HG02642 (cell line): ENCODE measurements around the gene CERT1.
"Not testable (repeated sequence)": the region's sequence is repeated elsewhere in the genome, so short reads cannot be mapped to it uniquely, and the experiment has no call there.

Experiments
- ATAC-seq: cut with Tn5 transposase; IDR thresholded peaks from one replicate; pipeline ENCODE4 v1.9.1; 2021; ENCODE audit warnings: mild to moderate bottlenecking; ENCODE audit not compliant: unreplicated experiment, poor library complexity

The CERT1 gene

DNA sequence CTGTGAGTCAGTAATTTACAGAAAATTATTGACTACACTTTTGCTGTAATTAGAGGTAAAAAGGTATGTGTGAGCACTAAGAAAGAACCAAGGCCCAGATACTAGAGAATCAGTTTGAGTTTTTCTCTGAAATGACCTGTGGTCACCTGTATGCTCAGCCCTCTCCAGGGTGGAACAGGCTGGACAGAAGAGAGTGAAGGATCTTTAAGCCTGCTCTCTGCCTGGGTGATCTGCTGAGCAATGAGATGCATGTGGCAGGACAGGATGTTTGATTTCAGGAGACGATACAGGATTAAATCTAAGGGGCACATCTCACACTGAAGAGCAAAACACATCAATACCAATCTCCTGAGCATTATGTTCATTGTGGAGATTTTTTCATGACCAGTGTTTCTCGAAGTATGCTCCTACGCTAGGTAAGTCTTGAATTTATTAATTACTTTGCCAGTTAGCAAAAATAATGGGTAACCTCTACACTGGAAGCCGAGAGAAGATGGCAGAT lies 148.9 kb downstream of the CERT1 start:
- ATAC-seq = no peak

DNA sequence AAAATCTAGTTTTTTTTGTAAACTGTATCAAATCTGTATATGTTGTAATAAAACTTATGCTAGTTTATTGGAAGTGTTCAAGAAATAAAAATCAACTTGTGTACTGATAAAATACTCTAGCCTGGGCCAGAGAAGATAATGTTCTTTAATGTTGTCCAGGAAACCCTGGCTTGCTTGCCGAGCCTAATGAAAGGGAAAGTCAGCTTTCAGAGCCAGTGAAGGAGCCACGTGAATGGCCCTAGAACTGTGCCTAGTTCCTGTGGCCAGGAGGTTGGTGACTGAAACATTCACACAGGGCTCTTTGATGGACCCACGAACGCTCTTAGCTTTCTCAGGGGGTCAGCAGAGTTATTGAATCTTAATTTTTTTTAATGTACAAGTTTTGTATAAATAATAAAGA lies 150.1 kb downstream of the CERT1 start:
- ATAC-seq = no peak

DNA sequence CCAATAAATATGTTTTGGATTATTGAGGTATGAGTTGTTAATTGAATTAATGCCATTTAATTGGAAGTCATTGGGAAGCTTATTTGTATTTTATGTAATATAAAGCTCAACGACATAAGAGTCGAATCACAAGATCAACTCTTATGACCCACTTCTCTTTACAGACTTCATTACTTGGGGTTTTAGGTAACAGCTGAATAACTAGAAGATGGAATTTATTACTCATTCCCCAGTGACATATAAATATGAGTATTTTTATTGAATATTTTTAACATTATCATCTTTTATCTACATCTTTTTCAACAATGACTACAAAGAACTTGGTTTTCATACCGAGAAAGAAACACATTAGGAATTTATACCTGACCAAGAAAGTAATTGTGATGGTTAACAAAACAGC lies 153.3 kb downstream of the CERT1 start:
- ATAC-seq = no peak

DNA sequence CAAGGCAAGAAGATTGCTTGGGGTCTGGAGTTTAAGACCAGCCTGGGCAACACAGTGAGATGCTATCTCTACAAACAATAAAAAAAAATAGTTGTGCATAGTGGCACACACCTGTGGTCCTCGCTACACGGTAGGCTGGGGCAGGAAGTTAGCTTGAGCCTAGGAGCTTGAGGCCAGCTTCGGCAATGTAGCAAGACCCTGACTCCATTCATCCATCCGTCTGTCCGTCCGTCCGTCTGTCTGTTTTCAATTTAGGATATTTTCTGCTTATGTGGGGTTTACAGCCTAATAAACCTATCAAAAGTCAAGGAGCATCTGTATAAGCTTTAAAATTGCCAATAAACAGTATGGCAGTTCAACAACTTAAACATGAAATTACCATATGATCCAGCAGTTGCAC lies 154.7 kb downstream of the CERT1 start:
- ATAC-seq = no peak

DNA sequence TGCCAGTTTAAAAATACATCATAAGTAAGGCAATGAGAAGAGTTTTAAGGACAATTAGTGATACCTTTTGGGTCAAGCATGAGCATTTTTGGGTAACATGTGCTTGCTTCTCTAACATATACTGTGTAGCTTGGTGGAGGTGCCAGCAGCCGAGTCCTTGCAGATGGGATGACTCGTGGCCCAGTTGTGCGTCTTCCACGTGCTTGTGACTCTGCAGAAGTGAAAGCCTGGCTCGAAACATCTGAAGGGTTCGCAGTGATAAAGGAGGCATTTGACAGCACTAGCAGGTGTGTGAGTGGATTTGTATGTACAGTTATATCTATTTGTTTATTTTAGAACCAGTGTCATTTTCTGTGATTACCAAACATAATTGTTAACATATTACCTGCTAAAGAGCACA lies 156.2 kb downstream of the CERT1 start:
- ATAC-seq = no peak

DNA sequence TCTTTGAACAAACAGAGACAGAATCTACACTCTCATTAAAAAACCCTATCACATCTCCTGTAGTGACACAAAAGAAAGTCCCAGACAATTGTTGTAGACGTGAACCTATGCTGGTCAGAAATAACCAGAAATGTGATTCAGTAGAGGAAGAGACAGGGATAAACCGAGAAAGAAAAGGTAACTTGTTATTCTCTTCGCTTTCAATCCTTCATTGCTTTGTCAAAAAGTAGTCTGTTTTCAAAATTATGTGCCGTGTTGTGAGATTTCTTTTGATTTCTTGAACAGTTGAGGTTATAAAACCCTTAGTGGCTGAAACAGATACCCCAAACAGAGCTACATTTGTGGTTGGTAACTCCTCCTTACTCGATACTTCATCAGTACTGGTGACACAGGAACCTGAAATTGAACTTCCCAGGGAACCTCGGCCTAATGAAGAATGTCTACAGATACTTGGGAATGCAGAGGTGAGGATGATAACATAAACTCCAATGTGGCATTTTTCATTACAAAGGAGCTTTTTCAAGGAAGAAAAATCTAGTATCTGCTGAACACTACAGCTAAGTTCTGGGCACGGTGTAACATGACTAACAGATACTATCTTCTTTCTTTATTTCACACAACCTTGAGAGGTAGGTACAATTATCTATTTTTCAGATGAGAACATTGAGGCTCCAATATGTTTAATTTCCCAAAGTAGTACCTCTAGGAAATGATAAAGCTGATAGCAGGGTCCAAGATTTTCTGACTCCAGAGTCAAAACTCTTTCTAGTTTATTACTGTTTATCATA lies 160.1 kb downstream of the CERT1 start:
- ATAC-seq = no peak

DNA sequence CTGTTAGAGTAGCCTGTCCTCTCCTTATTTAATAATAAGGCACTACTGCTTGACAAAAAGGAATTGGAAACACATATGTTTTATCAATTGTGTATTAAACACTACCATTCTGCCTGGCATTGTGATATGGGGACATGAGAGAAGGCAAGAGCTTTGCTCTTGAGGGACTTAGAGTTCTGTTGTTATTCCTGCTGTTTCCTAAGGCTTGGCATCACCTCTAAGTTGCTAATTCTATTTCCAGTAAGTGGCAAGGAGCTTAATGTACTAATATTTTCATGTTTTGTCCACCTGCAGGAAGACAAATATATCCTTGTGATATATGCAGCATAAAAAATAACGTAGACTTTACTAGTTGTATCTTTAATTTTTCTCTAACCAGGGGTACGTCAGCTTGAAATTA lies 161.8 kb downstream of the CERT1 start:
- no peak for ATAC-seq

DNA sequence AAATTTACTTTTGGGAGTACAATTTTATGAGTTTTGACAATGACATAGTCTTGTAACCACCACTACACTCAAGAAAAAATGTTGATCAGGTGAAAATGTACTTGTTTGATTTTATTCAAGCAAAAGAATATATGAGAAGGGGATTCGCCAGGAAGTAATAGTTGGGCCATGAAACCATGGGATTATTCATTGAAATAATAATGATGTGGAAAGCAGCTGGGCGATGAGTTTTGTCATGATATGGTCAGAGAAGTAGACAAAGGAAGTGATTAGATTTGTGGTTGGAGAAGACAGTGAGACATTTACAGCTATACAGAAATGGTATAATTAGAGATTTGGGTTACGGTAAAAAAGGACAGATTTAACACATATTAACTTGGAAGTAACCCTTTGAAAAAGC lies 163.2 kb downstream of the CERT1 start:
- no peak for ATAC-seq

DNA sequence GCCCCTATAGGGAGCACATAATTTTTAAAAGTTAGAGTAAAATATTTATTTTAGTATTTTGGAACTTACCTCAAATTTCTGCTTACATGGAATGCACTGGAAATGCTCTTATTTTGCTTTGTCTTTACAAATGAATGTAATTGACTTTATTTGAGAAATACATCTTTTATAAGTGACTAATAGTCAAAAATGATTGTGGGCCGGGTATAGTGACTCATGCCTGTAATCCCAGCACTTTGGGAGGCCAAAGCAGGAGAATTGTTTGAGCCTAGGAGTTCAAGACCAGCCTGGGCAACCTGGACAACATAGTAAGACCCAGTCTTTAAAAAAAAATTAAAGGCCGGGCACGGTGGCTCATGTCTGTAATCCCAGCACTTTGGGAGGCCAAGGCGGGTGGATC lies 168.6 kb downstream of the CERT1 start:
- ATAC-seq = no peak

DNA sequence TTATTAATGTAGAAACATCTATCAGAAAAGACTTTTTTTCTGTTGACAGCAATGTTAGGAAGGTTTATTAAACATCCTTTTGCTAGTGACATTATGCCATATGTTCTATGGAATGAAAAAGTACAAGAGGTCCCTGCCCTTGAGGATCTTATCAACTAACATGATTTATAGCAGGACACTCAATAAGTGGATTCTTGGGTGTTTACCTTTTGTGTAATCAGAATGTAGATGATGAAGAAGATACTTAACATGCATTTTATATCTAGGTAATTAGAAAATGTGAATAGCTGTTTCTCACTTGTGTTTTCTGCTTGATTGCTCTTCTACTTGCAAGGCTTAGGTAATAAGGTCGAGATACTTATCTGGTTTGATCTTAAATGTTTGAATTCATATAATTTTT lies 169.5 kb downstream of the CERT1 start:
- ATAC-seq = no peak

DNA sequence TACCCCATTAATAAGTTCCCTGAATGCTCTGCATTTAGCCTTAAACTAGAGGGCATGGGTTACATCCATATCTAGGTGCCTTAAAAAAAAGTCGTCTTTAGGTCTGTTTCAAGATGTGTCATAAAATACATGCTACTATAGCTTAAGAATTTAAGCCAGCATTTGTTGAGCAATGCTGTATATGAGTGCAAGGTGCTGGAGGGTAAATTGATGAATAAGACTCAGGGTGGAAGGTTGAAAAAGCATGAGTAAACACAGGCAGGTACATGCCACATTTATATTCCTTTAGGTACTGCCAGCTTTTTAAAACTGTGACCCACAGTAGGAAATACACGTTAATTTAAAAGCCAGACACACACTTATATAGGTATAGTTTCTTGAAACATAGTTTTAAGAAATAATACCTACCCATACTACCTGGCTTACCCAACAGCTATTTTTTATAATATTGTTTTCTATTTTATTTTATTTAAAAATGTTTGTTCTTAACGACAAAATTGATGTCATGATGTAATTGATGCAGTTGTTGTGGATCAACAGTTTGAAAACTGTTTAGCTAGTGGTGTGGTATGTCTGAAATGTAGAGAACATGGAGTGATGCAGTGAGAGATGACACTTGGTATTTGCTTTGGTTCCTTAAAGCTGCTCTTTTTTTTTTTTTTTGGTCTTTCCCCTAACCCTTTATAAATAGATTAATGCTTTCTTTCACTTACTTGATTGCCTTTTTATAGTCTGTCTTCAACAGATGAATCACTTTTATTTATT lies 170.5 kb downstream of the CERT1 start:
- ATAC-seq = no peak

DNA sequence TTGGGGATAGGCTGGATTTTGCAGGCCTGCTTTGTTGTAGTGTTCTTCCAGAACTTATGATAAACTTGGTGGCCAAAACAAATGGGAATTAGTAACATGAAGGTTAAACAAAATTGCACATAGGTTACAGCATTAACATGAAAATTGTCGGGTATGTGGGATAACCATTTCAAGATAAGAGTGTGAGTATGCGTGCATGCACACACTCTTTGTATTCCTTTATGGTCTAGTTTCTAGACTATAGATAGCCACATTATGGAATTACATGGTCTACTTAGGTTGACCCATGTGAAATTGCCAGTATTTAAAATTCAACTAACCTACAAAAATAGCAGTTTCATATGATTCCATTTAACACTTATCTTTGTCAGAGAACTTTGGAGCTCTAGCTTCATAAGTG lies 173.0 kb downstream of the CERT1 start:
- ATAC-seq = no peak

DNA sequence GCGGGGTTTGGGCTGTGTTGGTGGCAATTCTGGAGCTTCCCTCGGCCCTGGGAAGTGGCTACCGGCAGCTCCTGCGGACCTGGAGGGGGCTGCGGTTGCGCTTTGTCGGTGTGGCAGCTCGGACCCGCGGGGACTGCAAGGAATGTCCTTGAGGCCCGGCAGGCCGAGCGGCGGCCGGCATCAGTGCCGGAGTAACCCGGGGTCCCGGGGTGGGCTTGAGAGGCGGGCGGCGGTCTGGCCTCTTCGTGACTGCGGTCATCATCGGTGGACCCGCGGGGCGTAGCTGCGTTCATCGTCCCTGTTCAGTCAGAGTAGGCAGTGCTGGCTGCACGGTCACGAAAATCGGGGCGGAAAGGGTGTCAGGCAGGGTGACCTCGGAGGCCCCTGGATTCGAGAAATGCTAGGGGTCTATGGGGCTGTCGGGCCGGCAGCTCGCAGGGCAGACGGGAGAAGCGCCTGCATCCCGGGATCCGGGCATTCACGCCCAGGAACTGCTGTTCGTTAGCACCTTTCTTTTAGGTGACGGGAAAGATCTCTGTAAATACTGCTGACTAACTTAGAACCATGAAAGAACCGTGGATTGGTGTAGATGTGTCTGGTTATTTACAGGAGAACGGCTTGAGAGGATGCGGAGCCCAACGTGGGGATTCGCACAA lies 173.9 kb downstream of the CERT1 start:
- peak; percentile 4 for ATAC-seq

DNA sequence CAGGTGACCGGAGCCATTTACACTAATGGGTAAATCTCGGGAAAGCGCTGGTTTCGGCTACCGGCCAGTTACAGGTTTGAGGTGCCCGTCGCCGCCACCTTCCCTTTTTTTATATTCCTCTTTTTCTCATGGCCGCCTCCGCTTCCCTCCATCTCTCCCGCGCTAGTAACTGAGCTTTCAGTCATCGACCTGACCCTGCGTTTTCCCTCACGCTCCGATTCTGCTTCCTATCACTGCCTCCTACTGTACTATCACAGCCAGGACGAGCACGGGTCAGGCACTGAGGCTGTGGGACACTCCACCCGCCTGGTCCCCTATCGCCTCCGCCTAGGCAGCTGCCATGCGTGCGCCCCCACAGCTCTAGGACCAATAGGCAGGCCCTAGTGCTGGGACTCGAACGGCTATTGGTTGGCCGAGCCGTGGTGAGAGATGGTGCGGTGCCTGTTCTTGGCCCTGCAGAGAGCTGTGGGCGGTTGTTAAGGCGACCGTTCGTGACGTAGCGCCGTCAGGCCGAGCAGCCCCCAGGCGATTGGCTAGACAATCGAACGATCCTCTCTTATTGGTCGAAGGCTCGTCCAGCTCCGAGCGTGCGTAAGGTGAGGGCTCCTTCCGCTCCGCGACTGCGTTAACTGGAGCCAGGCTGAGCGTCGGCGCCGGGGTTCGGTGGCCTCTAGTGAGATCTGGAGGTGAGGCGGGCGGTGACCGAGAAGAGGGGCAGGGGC lies 174.7 kb downstream of the CERT1 start, which contains the start of gene HMGCR:
Gene HMGCR, plus strand, starts transcription at position 606 of the 722 bp plus-strand sequence. CDS start 5,386 bp downstream, outside the sequence.
- peak; percentile 99 for ATAC-seq

DNA sequence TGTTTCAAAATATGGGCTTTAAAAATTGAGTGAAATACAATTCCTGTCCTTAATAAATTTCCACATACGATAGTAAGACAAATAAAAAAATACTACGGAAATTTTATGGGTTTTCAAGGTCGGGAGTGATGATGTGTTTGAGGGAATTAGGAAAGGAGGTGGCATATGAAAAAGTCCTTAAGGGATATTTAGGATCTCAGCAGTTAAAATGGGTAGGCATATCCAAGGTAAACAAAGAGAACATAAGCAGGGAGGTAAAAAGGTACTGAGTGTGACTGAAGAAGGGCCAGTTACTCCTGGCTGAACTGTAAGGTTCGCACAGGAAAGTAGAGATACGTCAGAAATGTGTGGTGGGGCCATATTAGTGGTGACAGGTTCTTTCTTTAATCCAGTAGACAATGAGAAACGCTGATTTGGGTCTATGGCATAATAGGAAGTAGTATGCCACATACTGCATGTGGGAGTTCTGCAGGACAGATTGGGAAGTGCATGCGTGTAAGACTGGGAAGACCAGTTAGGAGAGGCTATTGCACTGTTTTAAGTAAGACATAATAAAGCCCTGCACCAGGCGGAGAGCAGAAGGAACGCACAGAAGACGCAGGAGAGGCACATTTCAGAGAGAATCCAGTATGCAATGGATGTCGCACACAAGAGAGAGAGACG lies 175.3 kb downstream of the CERT1 start:
- ATAC-seq = peak; percentile 3

DNA sequence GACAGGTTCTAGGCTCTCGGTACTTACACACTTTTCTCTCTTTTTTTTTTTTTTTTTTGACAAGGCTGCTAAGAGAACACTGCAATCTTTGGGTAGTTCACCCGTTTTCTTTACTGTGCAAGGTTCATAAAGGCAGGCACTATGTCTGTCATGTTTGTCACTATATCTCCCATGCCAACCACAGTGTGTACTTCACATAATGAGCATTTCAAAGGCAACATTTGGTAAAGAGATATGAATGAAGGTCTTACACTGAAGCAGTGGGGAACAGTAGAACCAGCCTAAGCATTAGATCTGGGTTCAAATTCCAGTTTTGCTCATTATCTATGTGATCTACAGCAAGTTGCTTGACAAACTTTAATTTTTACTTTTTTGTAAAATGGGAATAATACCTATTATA lies 175.9 kb downstream of the CERT1 start:
- ATAC-seq = no peak

DNA sequence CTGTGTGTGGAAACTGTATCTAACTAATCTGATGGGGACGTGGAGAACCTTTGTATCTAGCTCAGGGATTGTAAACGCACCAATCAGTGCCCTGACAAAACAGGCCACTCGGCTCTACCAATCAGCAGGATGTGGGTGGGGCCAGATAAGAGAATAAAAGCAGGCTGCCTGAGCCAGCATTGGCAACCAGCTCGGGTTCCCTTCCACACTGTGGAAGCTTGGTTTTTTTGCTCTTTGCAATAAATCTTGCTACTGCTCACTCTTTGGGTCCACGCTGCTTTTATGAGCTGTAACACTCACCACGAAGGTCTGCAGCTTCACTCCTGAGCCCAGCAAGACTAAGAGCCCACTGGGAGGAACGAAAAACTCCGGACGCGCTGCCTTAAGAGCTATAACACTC lies 177.0 kb downstream of the CERT1 start:
- not testable (repeated sequence) for ATAC-seq

DNA sequence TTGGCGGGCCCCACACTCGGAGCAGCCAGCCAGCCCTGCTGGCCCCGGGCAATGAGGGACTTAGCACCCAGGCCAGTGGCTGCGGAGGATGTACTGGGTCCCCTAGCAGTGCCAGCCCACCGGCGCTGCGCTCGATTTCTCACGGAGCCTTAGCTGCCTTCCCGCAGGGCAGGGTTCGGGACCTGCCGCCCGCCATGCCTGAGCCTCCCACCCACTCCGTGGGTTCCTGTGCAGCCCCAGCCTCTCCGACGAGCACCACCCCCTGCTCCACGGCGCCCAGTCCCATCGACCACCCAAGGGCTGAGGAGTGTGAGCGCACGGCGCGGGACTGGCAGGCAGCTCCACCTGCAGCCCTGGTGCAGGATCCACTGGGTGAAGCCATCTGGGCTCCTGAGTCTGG lies 177.7 kb downstream of the CERT1 start:
- ATAC-seq = not testable (repeated sequence)

DNA sequence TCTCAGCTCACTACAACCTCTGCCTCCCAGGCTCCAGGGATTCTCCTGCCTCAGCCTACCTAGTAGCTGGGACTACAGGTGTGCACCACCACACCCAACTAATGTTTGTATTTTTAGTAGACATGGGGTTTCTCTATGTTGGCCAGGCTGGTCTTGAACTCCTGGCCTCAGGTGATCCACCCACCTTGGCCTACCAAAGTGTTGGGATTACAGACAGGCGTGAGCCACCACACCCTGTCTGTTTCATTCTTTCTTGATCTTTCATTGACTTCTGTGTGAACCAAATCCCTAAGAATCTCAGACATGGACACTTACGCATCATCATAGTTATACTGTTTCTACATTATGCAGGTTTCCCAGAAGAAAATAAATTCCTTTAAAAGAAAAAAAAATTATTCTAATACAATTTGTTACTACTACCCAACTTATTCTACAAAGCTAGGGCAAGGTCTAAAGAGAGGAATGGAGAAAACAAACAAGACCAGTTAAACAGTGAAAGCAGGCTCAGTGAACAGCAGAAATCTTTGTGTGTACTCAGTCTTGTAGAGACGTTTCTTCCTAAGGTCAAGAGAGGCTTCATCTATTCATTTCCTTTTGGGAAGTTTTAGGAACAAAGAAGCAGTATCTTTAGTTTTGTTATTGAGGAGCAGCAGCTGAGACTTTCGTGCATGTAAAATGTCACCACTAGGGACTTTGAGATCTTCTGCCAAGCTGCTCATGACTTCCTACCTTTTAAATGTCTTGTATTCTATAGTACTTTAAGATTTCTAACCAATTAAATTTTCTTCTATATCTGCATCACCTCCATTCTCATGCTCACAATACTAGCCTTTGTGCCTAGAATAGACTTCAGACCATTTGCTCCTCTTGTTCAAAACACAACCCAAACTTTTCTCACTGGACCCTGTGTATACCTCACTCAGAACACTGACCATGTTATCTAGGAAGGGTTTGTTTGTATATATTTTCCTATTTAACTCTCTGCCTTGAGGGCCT lies 180.0 kb downstream of the CERT1 start:
- ATAC-seq = no peak
